ENCODE results near the gene NCKAP5. TPM values are rescaled to one million over a fixed set of nuclear protein-coding genes. Genes with fewer than 3 reads are reported as not detected.

NCKAP5 gene
- total RNA-seq, 1 experiment from 2014 or later, result 6.5 TPM

DNA sequence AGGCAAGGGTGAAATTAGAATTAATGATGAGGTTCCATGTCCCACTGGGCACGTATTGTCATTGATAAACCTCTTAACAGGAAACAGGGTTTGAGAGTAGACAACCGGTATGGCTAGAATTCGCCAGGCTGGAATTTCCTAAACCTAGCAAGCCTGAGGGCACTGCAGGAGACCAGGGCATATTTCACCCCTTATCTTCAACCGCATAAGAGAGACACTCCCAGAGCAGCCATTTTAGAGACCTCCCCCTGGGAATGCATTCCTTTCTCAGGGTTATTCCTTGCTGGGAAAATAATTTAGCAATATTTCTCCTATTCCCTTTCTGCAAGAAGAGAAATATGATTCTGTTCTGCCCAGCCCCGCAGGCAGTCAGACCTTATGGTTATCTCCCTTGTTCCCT, 563.6 kb downstream of the NCKAP5 start:
- no peak for DNase-seq (ENCODE audit: low read depth)

DNA sequence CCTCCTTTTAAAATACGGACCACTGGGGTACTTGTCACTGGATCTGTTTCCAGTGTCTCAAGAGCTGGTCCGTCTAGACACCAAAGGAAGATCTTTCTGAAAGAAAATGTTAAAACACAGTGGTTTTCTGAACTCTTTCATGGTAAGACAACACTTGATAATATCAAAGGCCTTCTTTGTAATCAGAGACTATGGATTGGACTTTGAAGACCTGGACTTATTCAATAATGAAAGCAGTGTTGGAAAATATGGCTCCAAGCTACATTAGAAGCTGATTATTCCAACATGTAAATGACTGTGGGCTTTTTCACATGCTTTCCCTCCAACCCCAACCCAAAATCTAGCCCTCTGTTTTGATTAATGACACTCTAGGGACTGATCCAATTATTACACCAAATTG, 568.8 kb downstream of the NCKAP5 start:
- DNase-seq (ENCODE audit: low read depth), result no peak

DNA sequence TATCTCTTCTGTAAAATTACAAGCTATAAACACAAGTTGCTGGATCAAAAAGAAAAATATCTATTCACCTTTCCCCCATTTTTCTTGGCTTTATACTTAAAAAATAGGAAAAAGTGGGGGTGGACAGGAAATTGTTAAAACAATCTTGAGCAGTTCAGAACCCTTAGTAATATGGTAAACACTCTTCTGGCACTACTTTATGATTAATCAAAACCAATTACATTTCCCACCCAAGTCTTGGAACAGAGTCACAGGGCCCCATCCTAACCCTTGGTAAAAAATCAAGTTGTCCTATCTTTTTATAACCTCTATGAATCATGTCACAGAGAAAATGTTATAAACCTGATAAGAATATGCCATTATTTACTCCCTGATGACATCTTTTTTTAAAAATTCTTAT, 570.0 kb downstream of the NCKAP5 start:
- DNase-seq (ENCODE audit: low read depth), result no peak

DNA sequence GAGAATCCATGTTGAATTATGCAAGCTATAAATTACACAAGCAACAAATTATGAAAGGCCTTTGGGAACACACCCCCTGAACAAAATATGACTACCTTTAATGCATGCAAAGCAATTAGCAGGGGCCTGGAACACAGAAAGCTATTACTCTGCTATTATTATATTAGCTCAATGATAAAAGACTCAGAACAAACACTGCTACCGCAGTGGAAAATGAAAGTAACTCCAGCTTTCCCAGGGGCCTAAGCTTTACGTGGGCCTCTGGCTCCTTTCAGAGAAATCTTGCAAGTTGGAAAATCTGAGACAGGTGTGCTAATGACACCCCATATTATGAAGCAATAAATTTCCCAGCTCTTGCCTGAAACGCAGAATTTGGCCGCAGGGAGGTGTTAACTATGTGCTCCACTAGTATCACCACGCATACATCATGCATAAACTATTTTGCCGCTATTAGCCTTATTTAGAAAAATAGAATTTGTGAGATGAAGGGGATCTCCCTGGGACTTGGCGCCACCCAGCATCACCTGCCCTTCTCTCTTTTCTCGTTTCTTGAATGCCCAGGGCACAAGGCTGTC, 576.7 kb downstream of the NCKAP5 start:
- DNase-seq (ENCODE audit: low read depth), result peak; percentile 34

DNA sequence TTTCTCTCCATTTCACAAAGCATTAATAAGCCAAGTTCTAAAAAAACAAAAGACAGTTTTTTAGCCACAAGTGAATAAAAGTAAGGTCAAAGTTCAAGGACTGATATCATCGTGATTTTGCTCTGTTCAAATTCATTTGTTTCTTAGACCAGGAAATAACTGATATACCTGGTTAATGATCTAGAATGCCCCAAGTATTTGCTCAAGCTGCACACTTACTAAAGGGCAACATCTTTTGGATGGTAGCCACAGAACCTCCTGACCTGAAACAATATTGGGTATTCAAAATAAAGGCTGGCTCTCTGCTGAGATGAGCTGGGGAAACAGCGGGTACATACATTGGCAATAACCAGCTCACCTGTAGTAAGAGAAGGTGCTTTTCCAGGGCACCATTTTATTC, 583.5 kb downstream of the NCKAP5 start:
- no peak for DNase-seq (ENCODE audit: low read depth)

DNA sequence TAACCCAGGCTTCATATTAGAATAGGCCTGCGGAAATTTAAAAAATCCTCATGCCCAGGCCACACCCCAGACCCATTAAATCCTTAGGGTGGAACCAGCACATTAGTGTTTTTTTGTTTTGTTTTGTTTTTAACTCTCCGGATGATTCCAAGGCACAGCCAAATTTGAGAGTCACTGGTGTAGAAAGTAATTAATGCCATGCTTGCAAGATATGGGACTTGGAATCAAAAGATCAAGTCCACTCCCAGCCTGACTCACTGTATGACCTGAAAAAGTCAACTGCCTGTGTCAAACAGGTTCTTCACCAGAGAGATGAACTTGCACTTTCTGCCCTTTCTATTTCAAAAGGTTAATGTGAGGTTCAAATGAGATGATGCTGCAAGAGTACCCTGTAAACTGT, 588.0 kb downstream of the NCKAP5 start:
- DNase-seq (ENCODE audit: low read depth), result peak; percentile 31

DNA sequence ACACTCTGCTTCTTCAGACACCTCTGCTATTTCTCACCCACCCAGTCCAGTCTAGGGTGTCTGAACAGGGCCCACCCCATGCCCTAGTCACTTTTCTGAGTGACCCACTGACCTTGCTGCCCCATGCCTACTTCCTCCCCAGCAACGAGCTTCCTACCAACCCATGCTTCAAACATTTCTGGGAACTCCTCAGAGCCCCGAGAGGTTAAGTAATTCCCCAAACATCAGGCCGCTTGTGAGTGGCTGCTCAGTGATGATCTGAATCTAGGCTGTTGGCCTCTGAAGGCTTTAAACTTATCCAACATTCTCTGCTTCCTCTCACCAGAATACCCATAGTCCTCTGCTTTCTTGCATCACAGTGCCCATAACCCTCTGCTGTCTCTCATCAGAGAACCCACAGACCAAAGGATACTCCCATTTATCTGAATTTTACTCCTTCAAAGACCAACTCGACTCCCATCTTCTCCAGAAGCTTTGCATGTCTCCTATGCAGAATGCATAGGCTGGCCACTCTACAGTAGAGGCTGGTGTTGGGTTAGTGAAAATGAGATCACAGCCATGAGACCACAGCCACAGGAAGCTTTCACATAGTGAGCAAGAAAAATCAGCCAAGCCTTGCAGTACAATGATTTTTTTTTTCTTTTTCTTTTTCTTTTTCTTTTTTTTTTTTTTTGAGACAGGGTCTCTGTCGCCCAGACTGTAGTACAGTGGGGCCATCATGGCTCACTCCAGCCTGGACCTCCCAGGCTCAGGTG, 588.7 kb downstream of the NCKAP5 start:
- peak; percentile 13 for DNase-seq (ENCODE audit: low read depth)

DNA sequence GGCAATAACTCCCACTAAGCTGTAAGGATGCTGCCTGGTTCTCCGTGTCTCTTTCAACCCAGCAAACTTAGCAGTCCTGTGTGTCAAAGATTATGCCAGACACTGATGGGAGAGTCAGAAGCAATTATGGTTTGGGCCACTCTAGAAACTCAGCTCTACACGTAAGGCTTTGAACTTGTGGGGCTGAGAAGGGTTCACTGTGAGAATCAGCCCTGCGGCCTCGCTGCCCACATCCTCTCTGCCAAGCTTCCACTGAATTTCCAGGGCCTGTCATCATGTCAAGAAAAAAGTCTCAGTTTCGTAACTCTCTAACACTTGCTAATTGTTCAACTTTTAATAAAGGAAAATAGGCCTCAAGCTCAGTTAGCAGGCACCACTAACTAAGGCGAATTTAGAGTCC, 589.4 kb downstream of the NCKAP5 start:
- peak; percentile 81 for DNase-seq (ENCODE audit: low read depth)

DNA sequence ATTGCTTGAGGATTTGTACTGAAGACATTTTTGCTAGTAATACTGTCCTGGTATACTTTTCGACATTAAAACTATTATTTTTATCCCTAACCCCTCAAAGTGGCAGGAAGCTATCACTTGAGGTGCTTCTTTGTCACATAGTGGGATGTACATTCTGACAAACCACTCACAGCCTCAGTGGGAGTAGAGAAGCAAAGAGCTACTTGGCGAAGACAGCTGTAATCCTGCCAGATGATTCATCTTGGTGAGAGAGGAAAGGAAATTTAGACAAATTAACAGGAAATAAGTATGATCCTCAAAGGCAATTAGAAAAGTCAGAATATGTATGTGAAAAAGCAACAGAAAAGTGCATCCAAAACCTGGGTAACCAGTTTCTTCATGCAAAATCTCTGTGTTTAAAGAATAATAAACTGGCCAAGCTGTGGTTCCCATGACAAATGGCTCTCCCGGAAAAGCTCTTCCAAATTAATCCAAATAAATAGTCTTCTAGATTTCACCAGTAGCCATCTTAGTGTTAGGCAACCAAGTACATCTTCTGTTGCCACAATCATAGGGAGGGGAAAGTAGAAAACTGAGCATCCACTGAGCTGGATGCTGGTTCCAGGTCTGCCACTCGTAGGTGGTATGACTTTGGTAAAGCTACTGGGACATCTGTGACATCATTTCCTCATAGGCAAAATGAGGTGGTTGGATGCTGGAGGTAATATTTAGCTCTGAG, 590.3 kb downstream of the NCKAP5 start:
- peak; percentile 73 for DNase-seq (ENCODE audit: low read depth)

DNA sequence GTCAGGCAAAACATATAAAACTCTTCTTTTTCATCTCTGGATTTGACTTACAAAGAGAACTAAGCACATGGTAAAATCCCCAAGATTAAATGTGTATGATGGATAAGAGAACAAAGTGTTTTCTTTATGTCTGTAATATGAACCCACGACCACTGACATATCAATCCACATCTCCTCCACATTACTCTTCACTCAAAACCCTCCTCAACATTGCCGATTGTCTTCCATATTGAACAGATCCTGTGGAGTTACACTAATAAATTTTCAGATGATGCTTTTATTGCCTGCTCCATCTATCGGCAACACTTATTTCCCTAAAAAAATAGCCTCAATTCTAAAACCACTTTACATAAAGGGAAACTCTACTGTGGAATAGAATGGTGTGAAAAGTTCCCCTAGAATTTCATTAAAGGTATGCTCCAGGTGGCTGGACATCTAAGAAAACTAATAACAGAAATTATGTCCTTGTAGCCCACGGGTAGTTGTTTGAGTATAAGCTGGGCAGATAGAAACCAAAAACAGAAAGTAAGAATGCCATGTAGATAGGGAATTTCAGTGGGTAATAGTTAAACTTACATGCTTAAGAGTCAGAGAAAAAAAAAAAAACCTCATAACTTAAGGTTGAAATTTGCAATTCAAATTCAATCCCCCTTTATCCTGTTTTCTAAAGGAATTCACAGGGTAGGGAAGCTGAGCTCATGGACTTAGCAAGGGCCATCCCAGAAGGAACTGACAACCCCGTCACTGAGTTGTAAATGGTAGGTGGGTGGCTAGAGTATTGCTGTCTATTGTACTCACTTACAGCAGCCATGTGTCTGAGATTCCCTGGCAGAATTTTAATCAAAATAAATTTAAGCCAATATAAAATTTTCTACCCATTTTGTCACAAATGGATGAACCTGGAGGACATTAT, 592.8 kb downstream of the NCKAP5 start:
- no peak for DNase-seq (ENCODE audit: low read depth)

DNA sequence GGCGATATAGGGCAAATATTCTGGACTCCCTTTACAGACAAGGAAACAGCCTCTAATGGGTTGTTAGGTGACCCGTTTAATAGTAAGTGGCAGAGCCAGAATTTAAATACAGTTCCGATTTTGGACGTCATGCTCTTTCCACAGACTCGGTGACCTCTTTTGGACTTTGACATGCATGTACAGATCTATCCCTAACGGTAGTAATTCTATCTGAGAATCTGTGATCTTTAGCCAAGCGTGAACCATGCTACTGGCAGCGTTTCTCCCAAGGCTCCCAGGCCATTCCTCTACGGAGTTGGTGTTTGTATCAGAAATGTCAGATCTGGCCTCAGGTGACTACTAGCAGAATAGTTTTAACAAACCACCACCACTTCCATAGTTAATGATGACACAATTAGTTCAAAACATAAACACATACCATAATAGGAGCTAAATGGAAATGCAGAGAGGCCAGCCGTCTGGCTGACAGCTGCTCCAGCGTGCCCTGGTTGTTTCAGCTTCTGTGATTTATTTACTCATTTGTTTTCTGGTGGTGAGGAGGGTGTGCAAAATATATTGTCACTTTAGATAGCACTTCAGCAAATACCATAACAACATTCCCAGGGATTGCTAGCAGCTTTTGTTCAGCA, 593.7 kb downstream of the NCKAP5 start:
- peak; percentile 67 for DNase-seq (ENCODE audit: low read depth)

DNA sequence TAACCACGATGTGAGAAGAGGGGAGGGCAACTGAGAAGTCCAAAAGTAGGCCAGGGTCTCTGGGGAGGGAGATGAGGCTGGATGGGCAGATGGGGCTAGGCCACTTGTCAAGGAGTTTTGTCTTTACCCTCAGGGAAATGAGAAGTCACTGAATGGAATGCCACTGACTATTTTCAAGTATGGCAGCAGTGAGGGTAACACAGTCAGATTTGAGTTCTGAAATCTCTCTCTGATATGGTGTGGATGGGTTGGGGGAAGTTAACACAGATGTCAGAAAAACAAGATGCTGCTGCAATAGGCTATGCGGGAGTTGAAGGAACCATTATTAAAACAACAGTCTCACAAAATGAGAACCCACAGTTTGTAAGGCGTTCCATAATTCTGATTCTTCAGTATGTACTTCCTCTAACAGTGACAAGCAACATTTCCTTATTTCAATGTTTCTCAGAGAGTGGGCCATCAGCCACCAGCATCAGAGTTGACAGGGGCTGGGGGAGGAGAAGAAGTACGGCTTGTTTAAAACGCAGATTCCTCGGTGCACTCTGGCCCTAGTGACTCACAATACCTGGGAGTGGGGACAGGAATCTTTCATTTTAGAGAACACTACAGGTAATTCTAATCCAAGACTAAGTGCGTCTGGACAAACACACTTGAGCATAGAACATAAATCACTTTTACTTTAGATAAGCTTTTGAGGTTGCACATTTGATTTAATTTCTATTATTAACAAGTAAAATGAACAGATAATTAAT, 596.8 kb downstream of the NCKAP5 start:
- DNase-seq (ENCODE audit: low read depth), result no peak

DNA sequence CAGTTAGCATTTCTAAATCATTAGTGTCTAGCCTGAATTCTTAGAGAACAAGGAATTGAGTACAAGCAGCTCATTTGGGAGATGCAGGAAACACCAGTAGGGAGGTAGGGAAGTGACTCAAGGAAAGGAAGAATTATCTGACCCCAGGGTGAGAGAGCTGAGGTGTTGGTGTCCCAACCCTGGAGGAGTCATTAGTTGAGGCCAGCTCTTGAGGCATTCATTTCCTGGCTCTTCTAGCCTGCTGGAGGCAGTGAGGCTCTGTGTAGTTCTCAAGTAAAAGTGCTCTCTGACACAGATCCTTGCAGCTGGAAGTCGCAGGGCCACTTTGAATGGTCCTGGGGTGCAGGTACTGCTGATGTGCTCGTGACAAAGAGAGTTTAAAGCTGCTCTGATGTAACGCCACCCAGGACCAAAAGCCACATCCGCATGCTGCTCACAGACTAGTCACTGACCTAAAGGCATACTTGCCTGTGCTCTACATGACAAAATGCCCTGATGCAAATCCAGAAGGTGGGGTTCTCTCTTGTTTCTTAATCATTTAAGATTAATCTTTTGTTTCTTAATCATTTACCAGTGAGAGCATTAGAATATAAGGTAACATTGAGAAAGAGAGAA, 598.8 kb downstream of the NCKAP5 start:
- peak; percentile 66 for DNase-seq (ENCODE audit: low read depth)

DNA sequence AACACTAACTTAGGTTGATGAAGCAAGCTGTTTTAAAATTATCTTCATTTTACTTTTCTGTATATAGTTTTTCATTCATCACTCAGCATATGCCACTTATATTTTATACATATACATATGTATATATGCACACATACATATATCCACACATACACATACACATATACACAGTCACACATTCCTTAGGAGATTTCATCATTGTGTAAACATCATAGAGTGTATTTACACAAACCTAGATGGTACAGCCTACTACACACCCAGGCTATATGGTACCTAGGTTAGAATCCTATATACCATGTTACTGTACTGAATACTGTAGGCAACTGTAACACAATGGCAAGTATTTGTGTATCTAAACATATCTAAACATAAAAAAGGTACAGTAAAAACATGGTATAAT, 602.8 kb downstream of the NCKAP5 start:
- DNase-seq (ENCODE audit: low read depth), result no peak

DNA sequence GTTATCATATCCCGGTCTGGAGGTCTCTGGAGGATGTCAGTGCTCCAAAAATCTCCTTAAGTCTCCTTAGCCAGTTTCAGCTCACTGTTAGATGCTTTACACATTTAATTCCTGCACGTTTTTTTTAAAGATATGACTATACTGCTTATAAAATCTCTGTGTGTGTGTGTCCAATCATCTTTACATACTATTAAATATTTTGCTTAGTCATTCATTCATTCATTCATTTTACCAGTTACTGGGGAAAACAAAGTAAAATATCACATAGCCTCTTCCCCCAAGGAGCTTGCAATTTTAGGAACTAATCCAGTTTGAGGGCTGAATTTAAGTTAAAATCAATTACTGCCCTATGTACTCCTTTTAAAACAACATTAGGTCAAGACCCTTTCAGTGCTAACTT, 605.1 kb downstream of the NCKAP5 start:
- no peak for DNase-seq (ENCODE audit: low read depth)

DNA sequence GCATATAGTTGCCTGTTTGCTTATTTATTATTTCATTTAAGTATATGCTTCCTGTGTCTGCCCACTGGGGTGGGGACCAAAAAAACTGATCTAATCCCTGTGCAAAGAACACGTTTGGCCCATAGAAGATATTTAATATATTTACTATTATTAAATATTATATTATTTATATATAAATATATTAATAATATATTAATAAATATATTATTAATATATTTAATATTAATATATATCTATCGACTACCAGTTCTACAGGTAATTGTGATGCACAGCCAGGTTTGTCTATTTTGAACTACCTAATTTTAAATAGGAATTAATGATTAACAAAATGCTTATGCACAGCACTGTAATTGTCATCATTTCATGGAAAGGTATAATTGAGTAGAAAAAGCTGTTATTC, 609.4 kb downstream of the NCKAP5 start:
- no peak for DNase-seq (ENCODE audit: low read depth)

DNA sequence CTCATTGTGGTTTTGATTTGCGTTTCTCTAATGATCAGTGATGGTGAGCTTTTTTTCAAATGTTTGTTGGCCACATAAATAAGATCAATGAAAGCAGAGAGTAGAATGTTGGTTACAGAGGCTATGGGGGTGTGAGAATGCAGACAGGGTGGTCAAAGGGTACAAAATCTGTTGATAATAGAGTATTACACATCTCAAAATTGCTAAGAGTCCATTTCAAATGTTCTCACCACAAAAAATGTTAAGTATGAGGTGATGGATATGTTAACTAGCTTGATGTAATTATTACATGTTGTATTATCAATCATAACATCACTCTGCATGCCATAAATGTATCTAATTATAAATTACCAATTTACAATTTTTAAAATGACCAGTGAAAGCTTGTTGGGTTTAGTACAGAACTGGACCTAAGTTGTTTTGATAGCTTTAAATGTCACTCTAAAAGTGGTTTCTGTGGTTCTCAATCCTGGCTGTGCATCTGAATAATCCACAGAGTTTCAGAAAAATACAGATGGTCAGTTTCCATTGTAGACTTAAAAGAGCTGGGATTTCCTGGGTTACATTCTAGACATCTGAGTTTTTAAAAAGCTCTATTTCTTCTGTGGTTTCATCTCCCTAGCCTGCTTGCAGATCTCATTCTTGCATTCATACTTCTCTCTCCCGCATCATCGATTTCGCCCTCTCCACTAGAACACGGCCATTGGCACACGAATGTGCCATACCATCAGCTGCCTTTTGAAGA, 612.2 kb downstream of the NCKAP5 start:
- DNase-seq (ENCODE audit: low read depth), result no peak

DNA sequence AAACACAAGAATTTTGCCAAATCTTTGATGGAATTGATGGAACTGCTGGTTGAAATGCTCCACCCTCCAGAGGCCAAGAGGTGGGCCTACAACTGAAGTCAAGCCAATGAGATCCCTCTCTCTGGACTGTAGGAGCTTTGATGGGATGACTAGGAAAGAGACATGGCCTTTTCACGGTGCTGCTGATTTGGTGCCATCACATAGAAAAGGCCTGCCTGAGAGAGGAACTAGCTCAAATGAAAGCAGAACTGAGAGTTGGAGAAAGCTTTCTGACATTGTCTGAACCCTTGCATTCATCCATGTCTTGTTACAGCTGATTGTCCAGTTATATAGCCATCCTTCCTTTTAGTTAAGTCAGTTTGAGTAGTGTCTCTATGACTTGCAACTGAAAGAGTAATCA, 614.5 kb downstream of the NCKAP5 start:
- DNase-seq (ENCODE audit: low read depth), result no peak

DNA sequence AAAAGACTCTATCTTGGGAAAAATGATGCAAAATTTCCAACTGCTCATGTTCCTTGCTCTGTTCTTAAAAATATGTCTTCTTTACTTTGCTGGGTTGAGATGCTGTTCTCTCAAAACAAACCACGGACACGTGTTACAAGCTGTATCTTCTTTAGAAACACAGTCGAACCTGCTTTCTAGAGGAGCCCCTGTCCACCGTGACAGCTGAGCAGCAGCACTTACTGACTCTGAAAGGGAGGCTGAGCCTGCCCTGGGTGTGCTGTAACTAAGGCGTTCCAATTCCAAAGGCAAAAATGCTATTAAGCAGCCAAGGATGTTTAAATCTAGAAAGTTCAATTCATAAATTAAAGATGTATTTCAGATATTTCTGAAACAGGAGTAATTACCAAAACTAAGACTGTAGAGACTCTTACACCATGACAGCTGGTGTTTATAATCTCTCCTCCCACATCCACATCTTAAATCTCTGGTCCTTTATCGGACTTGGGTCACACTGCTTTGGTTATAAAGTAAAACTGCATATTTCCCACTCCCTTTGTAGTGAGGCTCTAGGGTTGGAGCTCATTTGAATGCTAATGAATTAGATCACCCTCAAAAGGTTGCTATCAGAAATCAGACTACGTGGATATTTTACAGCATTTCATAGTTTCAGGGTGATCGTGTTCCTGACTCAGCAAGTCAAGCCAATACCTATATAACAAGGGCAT, 617.1 kb downstream of the NCKAP5 start:
- peak; percentile 44 for DNase-seq (ENCODE audit: low read depth)

Data from M059J (cell line).